ENCODE results near the gene KLHL26. TPM values are rescaled to one million over a fixed set of nuclear protein-coding genes. Genes with fewer than 3 reads are reported as not detected.
A peak's percentile ranks its signal among the peaks of the same experiment; 100 is the strongest.

Gene KLHL26
- total RNA-seq, 1 experiment from 2014 or later, result 10.7 TPM

GRCh38 chr19:18587962-18588610 is 48.7 kb upstream of the KLHL26 start:
- Histone ChIP-seq H3K27ac (ENCODE audit: insufficient read length, low read depth, low read length) (no peak overlapping the region), H3K9ac (ENCODE audit: extremely low read depth, insufficient read length, low read length) (peak overlapping the region; percentile 18), H2BK120ac (ENCODE audit: low read depth, low read length, poor library complexity, severe bottlenecking) (no peak overlapping the region), H3K14ac (ENCODE audit: insufficient read depth, low read length) (no peak overlapping the region), H2AFZ (ENCODE audit: low read length) (no peak overlapping the region), H3K4me2 (ENCODE audit: insufficient read depth, insufficient read length, low read length) (peak overlapping the region; percentile 69), H2AK5ac (ENCODE audit: insufficient read length, low read length) (no peak overlapping the region), H3K79me2 (ENCODE audit: insufficient read depth, low read length) (no peaks in the 10 kb centered on the region), H3K56ac (ENCODE audit: insufficient read length, low read depth, low read length) (no peak overlapping the region), H4K91ac (ENCODE audit: insufficient read length, low read depth, low read length) (no peak overlapping the region), H4K5ac (ENCODE audit: insufficient read length, low read depth, low read length) (no peak overlapping the region), H3K18ac (ENCODE audit: insufficient read length, low read depth, low read length) (peak overlapping the region; percentile 20), H3K79me1 (ENCODE audit: insufficient read depth, low read depth, low read length, poor library complexity, severe bottlenecking) (no peaks in the 10 kb centered on the region), H3K23me2 (ENCODE audit: insufficient read length, low read depth, low read length, poor library complexity, severe bottlenecking) (peaks cover 15% of the 10 kb centered on the region), H4K20me1 (ENCODE audit: control insufficient read depth, insufficient read depth, insufficient read length) (no peaks in the 10 kb centered on the region), H3T11ph (ENCODE audit: low read length) (no peak overlapping the region), H3K4ac (ENCODE audit: low read depth, low read length) (no peak overlapping the region), H2BK15ac (ENCODE audit: low read depth, low read length) (no peak overlapping the region), H4K8ac (replicated peaks; ENCODE audit: insufficient read length, low read depth, low read length) (no peak overlapping the region), H3K23ac (ENCODE audit: insufficient read length, low read depth, low read length) (no peak overlapping the region), H3K9me3 (ENCODE audit: control insufficient read depth, low read depth, low read length) (no peaks in the 10 kb centered on the region), H2BK5ac (ENCODE audit: insufficient read length, low read length) (no peak overlapping the region), H2BK12ac (ENCODE audit: insufficient read length, low read depth, low read length) (no peak overlapping the region), H3K4me1 (ENCODE audit: insufficient read depth, low read length) (peaks cover 5% of the 10 kb centered on the region; the same call in 1 of the 2 replicates), H3K27me3 (ENCODE audit: insufficient read depth, low read length) (no peaks in the 10 kb centered on the region), H2BK20ac (ENCODE audit: low read depth, low read length, poor library complexity, severe bottlenecking) (no peak overlapping the region)
- H3K9me3 Mint-ChIP-seq, result no peaks in the 10 kb centered on the region; a peak in 1 of 5 replicates
- no CpG with 5 or more reads among the region's 16 CpGs for WGBS (ENCODE audit: extremely low coverage, insufficient read length, low lambda C conversion rate)
- peak overlapping the region; percentile 77 to 91 for H3K4me3 Mint-ChIP-seq
- H3K27ac Mint-ChIP-seq, result peak overlapping the region; percentile 74 to 87 (median 79); a peak in 6 of 7 replicates
- TF ChIP-seq, protein P1, sequence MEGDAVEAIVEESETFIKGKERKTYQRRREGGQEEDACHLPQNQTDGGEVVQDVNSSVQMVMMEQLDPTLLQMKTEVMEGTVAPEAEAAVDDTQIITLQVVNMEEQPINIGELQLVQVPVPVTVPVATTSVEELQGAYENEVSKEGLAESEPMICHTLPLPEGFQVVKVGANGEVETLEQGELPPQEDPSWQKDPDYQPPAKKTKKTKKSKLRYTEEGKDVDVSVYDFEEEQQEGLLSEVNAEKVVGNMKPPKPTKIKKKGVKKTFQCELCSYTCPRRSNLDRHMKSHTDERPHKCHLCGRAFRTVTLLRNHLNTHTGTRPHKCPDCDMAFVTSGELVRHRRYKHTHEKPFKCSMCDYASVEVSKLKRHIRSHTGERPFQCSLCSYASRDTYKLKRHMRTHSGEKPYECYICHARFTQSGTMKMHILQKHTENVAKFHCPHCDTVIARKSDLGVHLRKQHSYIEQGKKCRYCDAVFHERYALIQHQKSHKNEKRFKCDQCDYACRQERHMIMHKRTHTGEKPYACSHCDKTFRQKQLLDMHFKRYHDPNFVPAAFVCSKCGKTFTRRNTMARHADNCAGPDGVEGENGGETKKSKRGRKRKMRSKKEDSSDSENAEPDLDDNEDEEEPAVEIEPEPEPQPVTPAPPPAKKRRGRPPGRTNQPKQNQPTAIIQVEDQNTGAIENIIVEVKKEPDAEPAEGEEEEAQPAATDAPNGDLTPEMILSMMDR (conservative IDR thresholded peaks at IDR 0.05), result no peak
- peak; percentile 42 for DNase-seq
- H3K36me3 Mint-ChIP-seq (ENCODE audit: insufficient read depth in 1 of 3, low read depth in 3 of 3), result peaks cover 3 to 16% (median 5%) of the 10 kb centered on the region in 3 experiments; a peak in 6 of 7 replicates
- H3K4me1 Mint-ChIP-seq, result peaks cover 25% of the 10 kb centered on the region in 2 experiments
- H3K27me3 Mint-ChIP-seq (ENCODE audit: low read depth), result peaks cover 7% of the 10 kb centered on the region

All from H9 (cell line).